Measurements from ENCODE around the gene MEIKIN.

The MEIKIN gene

GRCh38 chr5:131973089-131973712, 27.7 kb upstream of the MEIKIN start:
- DNase-seq (ENCODE audit: low read depth in 2 of 2), result no peak

- DNase-seq (ENCODE audit: low read depth in 2 of 2), result no peak
Measured at GRCh38 chr5:131968396-131968954, 23.0 kb upstream of the MEIKIN start.

- DNase-seq (ENCODE audit: low read depth in 2 of 2), result no peak
Measured at GRCh38 chr5:131966551-131966950, 21.1 kb upstream of the MEIKIN start.

- no peak for DNase-seq (ENCODE audit: low read depth in 2 of 2)
Measured at GRCh38 chr5:131965826-131966415, 20.5 kb upstream of the MEIKIN start.

- peak in 1 of 2 donors; percentile 10 for DNase-seq (ENCODE audit: low read depth in 2 of 2)
Measured at GRCh38 chr5:131959906-131960305, 14.4 kb upstream of the MEIKIN start.

GRCh38 chr5:131959136-131959535, 13.7 kb upstream of the MEIKIN start:
- no peak for DNase-seq (ENCODE audit: low read depth in 2 of 2)

GRCh38 chr5:131957721-131958441, 12.4 kb upstream of the MEIKIN start:
- DNase-seq (ENCODE audit: low read depth in 2 of 2), result no peak

GRCh38 chr5:131953969-131954368, 8.5 kb upstream of the MEIKIN start:
- DNase-seq (ENCODE audit: low read depth in 2 of 2), result no peak

- no peak for DNase-seq (ENCODE audit: low read depth in 2 of 2)
Measured at GRCh38 chr5:131952301-131952857, 6.9 kb upstream of the MEIKIN start.

- no peak for DNase-seq (ENCODE audit: low read depth in 2 of 2)
Measured at GRCh38 chr5:131950706-131951105, 5.2 kb upstream of the MEIKIN start.

- DNase-seq (ENCODE audit: low read depth in 2 of 2), result no peak
Measured at GRCh38 chr5:131947445-131947844, 2.0 kb upstream of the MEIKIN start.

GRCh38 chr5:131944702-131945550, 537 bp downstream of the MEIKIN start:
- DNase-seq (ENCODE audit: low read depth in 2 of 2), result no peak

GRCh38 chr5:131943916-131944315, 1.5 kb downstream of the MEIKIN start:
- no peak for DNase-seq (ENCODE audit: low read depth in 2 of 2)

- no peak for DNase-seq (ENCODE audit: low read depth in 2 of 2)
Measured at GRCh38 chr5:131942016-131942415, 3.4 kb downstream of the MEIKIN start.

- DNase-seq (ENCODE audit: low read depth in 2 of 2), result no peak
Measured at GRCh38 chr5:131939690-131940345, 5.6 kb downstream of the MEIKIN start.

- no peak for DNase-seq (ENCODE audit: low read depth in 2 of 2)
Measured at GRCh38 chr5:131932235-131932634, 13.2 kb downstream of the MEIKIN start.

GRCh38 chr5:131928957-131929356, 16.5 kb downstream of the MEIKIN start:
- DNase-seq (ENCODE audit: low read depth in 2 of 2), result no peak

- DNase-seq (ENCODE audit: low read depth in 2 of 2), result no peak
Measured at GRCh38 chr5:131926168-131926567, 19.3 kb downstream of the MEIKIN start.

GRCh38 chr5:131916481-131916880, 29.0 kb downstream of the MEIKIN start:
- DNase-seq (ENCODE audit: low read depth in 2 of 2), result no peak

- no peak for DNase-seq (ENCODE audit: low read depth in 2 of 2)
Measured at GRCh38 chr5:131914472-131914871, 31.0 kb downstream of the MEIKIN start.

- no peak for DNase-seq (ENCODE audit: low read depth in 2 of 2)
Measured at GRCh38 chr5:131913603-131914002, 31.9 kb downstream of the MEIKIN start.
